ENCODE results near the gene WDR35.
"Not testable (repeated sequence)": the region's sequence is repeated elsewhere in the genome, so short reads cannot be mapped to it uniquely, and the experiment has no call there.

WDR35 gene

GRCh38 chr2:19891971-19892370, 97.9 kb downstream of the WDR35 start:
- DNase-seq: not testable (repeated sequence)

DNA sequence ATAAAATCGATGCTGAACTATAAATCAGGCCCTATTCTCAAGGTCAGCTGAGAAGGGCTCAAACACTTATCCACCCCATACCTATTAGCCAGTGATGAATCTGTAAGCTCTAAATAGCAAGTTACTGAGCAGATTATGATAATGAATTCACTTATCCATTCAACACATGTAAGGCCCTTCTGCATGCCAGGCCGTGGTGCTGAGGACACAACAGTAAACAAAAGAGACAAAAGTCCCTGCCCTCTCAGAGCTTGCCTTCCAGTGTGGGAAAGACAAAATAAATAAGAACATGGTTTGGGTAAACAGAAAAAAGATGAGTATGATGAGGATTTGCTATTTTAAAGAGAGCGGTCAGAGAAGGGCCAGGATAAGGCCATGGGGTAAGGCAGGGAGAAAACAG, 99.8 kb downstream of the WDR35 start:
- DNase-seq: no peak

DNA sequence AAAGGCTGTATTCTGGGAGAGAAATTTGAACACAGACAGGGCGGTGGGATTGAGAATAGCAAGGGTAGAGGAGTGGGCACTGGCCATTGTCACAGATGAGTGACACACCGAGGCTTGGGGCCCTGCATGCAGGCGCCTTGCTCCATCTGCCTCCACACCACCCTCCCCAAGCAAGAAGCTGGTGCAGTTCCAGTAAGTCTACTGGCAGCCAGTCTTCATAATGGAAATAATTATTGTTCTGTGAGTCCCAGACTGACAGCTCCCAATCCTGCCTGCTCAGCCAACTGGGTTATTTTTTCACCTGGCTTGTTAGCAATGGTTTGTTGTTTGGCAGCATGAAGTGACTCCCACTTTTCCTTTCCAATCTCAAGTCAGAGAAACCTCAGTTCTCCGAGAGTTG, 101.1 kb downstream of the WDR35 start:
- DNase-seq: no peak

DNA sequence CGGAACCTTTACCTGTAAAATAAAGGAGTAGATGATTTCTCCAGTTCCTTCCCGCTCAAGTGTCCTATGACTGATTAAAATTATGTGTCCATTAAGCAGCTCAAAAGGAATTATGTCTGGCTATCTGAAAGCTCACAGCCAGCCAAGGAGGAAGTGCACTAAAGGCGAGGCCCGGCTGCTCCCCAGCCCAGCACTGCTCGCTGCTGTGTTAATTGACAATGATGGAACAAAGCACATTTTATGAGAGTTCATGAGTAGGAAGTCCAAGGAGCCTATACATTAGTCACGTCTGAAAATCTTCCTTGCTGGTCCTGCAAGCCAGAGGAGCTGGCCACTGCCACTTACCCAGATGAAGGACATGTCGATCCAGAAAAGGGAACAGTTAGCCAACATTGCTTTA, 102.4 kb downstream of the WDR35 start:
- DNase-seq: no peak

- no peak for DNase-seq
These were observed 103.6 kb downstream of the WDR35 start for GRCh38 chr2:19886261-19886660.

DNA sequence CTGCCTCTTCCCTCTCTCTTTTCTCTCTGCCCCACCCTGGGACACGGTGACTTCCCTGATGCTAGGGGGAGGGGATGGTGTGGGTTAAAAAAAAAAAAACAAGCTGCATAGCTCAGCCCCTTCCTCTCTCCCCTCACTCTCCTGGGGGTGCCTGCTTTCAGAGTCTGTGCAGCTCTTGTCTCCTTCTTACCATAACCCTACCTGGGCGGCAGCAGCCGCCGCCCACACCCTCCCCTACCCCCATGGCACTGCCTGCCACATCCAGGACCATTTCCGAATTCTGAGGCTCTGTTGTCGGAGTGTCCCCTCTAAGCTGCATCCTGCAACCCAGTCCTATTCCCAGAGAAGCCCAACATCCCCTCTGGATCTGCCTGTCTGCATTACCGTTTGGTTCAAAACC, 104.1 kb downstream of the WDR35 start:
- no peak for DNase-seq

DNA sequence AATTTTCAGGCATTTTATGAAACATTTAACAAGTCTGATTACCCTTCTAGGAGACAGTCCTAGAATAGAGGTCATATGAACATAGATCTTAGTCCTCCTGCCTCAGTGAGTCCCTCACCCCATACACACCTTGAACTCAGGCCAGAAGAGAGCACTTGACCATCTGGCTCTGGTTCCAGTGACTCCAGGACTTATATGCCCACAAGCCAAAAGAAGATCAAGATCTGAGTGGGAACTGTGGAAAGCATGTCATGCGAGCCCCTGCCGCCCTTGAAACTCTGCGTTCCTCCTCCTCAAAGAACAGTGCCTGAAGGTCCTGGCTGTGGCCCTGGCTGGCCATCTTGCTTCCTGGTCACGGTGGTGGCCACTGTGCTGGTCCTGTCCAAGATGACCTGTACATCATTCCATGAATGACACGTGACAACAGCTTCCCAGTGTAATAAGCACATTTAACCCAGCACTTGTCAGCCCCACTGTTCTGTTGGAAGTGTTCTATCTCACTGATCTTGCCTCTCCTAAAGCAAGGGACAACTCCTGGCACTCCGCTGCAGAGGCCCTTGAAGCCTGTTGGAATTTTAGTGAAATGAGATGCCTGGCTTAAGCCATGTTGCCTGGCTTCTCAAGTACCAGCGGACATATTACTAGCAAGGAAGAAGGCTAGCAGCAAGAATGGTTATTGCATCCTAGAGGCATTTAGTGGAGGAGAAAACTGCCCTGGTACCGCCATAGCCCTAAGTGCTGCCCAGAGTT, 105.8 kb downstream of the WDR35 start:
- no peak for DNase-seq

DNA sequence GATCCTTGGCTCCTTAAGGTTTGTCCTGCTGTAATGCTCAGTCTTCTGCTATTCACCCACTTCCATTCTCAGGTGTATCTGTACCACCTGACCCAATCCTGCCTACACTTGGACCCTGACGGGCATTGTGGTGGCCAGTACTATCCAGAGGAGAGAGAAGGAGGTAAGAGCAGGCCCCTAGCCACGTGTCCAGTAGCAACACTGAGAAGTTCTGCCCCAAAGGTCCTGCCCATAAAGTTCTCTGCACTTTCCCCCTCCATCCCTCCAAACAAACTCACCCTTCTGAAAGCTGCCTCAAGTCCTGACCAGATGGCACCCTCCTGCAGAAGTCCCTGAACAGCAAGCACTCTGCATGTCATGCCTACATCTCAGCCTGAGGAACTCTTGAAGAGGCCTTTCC, 106.4 kb downstream of the WDR35 start:
- no peak for DNase-seq

DNA sequence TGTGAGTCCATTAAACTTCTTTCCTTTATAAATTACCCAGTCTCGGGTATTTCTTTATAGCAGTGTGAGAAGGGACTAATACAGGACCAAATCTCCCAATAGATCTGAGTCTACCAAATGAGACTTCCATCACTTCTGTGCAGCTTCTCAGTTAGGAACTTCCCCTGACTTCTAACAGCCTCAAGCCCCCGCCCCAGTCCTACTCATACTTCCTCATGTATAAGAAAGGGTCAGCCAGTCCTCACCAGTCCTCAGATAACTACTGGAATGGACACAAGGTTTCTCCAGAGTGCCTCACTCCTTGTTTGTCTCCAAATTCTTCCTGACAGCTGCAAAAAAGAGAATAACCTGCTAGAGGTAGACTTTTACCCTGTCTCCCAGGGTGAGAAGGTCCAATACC, 107.6 kb downstream of the WDR35 start:
- no peak for DNase-seq

GRCh38 chr2:19881908-19882265, 108.0 kb downstream of the WDR35 start:
- no peak for DNase-seq

DNA sequence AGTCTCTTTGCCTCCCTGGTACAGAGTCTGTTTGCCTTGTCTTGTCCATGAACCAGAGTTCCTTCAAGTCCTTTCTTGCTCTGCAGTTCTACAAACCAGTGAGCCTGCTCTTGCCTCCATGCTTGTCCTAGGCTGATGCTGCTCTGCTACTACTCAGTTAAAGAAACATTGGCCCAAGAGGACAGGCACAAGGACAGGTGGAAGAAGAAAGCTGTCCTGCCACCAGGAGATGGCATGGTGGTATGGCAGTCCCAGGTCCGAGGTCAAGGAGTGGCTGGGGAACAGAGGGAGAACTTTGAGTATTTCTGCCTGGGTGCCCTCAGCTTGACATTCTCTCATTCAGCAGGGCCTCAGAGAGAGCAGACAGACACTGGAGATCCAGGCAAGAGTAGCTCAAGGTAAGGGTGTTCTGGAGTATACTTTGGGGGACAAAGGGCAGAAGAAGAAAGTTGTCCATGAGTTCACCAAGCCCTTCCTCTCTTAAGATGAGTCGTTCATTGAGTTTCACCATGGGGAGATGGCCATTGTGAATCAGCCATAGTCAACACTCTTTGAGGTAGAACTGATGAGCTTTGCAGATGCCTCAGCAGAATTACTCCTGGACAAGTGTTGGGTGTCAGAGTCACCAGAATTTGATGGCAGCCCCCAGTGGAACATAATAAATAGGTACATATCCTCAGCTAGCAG, 108.5 kb downstream of the WDR35 start:
- DNase-seq: no peak

DNA sequence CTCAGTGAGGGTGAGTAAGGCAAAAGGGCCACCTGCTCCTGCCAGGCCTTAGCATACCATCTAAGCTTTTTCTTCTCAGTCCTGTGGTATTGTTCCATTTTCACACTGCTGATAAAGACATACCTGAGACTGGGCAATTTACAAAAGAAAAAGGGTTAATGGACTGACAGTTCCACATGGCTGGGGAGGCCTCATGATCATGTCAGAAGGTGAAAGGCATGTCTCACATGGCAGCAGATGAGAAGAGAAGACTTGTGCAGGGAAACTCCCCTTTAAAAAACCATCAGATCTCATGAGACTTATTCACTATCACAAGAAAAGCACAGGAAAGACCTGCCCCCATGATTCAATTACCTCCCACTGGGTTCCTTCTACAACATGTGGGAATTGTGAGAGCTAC, 109.7 kb downstream of the WDR35 start:
- DNase-seq: not testable (repeated sequence)

DNA sequence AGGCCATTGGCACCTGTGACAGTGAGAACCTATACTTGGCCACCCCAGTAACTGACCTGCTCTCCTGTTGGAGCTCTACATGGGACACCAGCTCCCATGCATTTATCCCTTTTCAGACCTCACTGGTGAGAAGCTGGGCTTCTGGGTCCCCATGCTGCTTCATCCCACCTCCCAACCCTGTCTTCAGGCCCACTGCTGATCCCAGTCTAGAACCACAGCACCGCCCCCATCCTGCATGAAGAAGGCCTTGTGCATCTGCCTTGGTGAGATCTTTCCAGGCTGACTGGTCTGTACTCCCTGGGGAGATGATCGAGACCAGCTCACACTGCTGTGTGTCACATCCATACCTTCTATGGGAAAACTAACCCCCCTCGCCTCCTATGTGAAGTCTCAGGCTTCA, 110.8 kb downstream of the WDR35 start:
- DNase-seq: no peak

GRCh38 chr2:19878268-19879046, 111.4 kb downstream of the WDR35 start:
- DNase-seq: no peak

- DNase-seq: no peak
These were observed 113.2 kb downstream of the WDR35 start for GRCh38 chr2:19876751-19877150.

DNA sequence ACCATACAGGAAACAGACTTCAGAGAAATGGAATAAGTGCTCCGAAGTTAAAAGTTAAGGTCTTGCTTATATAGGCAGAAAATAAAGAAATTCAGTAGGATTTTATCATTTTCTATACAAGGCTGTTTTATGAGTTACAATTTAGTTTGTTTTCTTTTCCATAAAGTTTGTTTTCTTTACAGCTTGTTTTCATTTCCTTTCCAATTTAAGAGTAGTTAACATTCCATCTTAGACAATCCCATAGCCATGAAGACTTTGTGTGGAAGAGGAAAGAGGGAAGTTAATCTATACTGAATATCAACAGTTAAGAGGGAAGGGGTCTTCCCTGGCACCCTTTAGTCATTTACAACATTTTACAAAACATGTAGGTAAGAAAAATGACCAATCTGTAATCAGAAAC, 114.6 kb downstream of the WDR35 start:
- DNase-seq: no peak

- no peak for DNase-seq
These were observed 115.2 kb downstream of the WDR35 start for GRCh38 chr2:19874726-19875125.

DNA sequence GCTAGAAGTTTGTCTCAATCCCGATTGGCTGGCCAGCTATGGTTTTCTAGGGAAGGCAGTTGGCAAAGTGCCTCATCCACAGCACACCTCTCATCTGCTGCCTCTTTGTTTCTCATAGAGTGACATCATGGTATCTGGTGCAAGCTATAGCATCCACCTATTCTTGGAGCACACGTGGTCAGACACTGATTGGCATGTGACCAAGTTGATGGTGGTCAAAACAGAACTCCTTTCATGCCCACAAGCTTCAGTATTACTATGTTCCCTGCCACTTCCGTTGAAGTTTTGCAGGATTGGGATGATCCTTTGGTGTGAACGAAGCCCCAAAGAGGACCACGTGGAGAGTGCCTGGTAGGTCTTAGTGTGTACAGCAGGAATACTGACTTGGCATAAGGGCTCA, 116.9 kb downstream of the WDR35 start:
- no peak for DNase-seq

DNA sequence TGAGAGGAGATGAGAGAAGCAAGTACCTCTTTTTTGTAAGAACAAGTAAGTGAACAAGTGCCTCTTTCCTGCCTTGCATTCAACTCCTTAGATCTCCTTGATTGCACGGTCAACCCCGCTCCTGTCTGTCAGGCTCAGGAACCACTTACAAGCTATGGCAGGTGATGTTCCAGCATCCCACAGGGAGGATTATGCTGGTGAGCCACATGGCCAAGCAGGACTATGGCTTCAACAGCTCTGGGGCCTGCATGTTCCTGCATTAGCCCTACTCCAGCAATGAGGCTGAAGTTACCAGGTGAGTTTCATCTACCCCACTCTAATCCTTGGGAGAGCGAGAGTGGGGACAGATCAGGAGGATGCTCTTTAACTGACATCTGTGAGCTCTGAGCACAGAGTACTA, 117.6 kb downstream of the WDR35 start:
- DNase-seq: no peak

DNA sequence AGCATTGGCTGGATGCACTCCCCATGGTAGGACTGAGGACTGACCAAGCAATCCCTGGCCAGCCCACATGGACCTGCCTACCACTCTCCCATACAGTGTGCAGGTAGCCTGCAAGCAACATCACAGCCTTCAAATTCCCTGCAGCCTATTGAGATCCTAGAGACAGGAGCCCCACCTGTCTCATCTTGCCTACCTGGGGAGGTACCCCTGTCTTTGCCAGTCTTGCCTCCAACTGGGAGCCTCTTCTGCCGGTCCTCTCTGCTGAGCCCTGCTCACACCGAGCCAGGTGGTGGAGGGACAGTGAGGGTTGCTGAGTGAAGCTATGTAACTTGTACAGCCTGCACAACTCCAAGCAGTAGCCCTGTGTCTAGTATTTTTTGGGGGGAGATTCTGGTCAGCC, 118.1 kb downstream of the WDR35 start:
- DNase-seq: no peak

- DNase-seq: no peak
These were observed 119.1 kb downstream of the WDR35 start for GRCh38 chr2:19870792-19871191.

GRCh38 chr2:19868701-19869580, 121.0 kb downstream of the WDR35 start:
- DNase-seq: no peak

- DNase-seq: no peak
These were observed 121.7 kb downstream of the WDR35 start for GRCh38 chr2:19868224-19868623.
